Hematopoietic multipotent progenitor cell treated with erythropoietin and hydrocortisone succinate and interleukin-3 and kit ligand, for 15 days (in vitro differentiated cells): ENCODE results near the gene LSM10.

Experiments
- DNase-seq: peaks from one replicate; pipeline ENCODE4 v3.0.0-alpha.2; 2015; ENCODE audit warnings: low spot score

The LSM10 gene

DNA sequence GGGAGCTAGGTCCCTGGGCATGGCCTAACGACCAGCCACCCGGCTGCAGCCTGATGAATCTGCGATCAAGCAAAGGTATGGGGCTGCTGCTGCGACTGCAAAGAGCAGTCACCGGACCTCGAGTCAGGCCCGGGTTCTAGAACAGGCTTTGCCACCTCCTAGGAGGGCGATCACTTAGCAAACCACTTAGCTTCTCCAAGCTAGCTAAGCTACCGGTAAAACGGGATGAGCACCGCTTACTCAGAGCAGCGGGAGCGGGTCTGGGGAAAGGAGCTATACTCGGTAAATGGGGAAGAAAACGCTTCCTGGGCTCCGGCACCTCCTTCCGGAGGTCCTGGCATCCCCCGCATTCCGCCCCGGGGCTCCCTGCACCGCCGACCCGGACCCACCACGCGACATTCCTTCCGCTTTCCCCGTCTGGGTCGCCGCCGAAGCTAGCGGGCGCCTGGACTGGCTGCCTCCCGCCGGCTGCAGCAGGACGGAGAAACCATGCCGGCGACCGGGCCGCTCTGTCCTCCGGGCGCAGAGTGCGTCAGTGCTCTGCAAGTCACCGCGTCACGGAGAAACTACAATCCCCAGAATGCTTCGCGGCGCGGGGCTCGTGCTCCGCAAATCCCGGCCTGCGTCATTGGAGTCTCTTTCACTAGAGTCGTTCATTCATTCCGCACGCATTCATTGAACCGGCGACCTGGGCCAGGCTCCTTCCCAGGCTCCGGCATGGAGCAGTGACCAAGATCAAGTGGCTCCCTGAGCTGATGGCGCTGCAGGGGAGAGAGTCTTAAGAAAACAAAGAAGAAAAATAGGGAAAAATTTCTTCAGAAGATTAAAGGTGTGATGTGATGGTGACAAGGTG is at the start of gene LSM10:
Gene LSM10, minus strand, starts transcription at position 531 of the 853 bp plus-strand sequence. CDS start 3,779 bp downstream, outside the sequence.
- DNase-seq = peak; percentile 95

DNA sequence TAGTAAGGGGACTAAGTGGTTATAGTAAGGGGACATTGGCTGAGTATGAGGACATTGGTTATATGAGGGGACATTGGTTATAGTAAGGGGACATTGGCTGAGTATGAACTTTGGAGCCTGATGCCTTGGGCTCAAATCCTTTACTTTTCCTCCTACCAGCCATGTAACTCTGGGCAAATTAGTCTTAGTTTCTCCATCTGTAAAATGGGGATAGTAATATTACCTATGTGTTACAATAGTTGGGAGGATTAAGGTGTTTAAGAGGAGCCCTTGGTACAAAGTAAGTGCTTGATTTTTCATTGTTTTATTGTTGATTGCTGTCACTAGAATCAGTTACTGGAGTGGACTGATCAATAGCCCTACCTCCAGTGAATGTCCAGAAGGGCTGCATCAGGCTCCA is 49.7 kb upstream of the LSM10 start:
- DNase-seq = no peak

DNA sequence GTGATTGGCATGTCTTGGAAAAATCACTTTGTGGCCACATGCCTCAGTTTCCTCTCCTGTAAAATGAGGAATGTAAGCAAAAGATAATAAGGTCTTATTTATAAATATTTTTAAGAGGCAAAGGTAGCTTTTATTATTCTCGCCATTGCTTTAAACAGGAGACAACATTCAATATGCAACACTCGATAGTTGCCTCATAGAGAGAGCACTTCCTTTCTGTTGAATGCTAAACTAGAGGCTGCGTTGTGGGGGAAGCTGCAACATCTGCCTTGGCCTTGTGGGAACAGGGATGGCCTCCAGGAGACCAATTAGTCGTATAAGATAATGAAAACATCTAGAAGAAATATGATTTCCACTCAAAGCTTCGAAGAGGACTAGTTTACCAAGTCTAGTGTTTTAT is 49.0 kb upstream of the LSM10 start:
- no peak for DNase-seq

DNA sequence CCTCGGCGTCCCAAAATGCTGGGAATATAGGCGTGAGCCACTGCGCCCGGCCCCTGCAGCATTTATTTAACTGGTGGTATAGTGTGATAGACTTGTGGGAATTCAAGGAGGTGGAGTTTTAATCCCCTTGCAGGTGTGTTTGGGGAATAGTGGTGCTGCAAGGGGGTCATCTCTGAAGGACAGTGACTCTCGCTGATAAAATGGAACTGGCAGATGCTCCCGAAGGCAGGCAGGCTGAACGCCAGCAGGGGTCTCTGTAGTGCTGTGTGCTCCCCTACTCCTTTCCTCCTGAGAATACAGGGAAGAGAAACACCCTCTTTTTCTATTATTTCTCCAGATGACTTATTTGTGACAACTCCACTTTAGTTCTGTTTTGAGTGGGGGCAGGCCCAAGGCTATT is 48.6 kb upstream of the LSM10 start:
- DNase-seq = no peak

DNA sequence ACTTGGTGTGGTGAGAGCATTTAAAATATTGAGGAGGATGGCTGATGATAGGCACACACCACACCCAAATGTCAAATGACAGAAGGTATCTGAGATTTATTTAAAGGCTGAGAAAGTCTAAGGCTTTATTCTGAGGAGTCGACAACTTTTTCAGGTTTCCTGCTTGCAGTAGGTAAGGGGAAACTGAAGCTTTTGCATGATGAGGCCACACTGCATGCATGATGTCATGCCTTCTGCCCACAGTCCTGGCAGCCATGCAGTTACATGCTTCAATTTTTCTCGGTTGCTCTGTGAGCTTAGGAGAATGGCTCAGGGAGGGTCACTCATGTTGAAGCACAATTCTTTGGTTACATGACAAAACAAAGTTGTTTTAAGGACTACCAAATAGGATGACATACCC is 45.6 kb upstream of the LSM10 start:
- DNase-seq = no peak

DNA sequence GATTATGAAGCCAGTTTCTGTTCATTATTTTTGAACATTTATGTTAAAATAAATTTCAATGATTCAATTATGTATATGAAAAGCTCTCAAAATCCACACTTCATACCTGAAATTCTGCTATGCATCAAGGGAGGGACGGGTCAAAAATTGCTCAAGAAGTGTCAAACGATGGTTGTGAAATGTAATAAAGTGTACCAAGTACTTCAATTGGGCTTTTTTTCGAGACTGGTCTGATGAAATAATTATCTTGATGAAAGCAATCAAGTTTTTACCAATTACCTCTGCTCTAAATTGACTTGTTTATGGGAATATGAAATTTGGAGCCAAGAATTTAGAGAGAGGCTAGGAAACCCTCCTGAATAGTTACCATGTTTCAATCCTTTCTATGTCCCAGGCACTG is 44.6 kb upstream of the LSM10 start:
- DNase-seq = no peak

DNA sequence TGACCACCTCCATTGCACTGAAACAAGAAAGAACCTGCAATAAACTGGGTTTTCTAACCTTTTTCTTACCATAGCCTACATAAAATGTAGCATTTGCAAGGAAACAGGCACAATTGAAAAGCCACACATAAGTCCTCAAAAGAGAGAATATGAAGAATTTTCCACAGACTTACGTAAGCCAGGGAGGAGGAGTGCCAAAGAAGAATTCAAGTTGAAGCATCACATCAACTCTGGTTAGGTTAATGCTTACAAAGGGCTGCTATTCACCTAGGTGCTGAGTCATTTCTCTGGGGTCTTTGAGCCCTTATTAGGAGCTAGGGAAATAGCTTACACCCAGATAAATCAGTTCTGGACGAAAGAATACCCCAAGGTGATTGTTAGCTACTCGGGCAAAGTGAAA is 42.9 kb upstream of the LSM10 start:
- DNase-seq = no peak

DNA sequence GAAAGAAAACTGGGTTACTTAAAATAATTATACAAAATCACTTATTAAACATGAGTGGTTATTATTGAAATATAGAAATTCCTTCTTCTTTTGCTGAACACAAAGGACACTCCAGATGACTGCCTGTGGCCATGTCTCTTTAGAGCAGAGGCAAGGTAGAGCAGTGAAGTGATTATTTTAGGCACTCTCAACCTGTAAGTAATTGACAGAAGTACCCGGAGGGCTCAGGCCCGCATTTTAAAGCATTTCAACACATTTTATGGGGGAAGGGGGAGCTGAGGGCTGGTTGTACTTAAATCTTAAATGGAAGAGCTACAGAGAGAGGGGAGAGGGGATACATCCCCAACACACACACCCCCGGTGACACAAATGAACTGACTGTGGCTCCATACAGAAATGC is 42.3 kb upstream of the LSM10 start:
- DNase-seq = no peak

DNA sequence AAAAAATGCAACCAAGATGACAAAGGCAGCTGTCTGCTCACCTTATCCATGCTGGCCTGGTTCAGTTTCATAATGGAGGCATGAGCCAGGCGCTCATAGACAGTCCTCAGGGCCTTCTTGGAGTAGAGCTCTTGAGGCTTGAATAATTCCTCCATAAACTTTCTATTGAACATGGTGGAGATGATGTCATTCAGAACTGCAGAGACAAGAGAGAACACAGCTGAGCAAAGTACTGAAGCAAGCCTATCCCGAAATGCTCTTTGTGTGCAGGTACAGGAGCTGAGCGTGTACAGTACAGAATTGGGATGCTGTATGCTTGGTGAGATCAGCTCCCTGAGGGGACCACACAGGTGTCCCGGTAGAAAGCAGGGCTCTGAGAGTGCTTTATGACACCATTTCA is 41.0 kb upstream of the LSM10 start:
- DNase-seq = no peak

DNA sequence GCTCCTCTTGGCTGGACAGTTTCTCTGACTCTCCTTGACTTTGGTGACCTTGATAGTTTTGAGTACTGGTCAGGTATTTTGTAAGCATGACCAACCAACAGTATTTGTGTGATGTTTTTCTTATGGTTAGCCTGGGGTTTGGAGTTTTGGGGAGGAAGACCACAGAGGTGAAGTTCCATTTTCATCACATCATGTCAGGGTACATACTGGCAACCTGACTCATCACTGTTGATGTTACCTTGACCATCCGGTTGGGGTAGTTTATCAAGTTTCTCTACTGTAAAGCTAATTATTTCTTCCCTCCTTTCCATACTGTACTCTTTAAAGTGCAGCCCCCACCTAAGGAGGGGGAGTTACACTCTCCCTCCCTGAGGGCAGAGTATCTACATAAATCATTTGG is 39.1 kb upstream of the LSM10 start:
- no peak for DNase-seq

DNA sequence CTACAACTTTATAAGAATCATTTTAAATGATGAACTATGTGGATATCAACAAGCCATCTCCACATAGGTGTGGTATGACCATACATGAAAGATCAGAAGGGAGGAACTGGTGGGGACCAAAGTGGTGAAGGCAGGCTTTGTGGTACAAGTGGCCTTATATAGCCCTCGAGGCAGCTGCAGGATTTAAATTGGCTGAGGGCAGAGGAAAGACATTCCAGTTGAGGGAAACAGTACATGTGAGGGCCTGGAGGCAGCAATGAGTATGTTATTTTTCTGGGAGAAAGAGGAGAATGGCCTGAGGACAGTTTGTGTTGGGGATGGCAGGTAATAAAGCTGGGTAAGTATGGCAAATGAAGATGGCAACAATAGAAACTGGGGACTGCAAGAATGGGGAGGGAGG is 35.4 kb upstream of the LSM10 start:
- DNase-seq = no peak

DNA sequence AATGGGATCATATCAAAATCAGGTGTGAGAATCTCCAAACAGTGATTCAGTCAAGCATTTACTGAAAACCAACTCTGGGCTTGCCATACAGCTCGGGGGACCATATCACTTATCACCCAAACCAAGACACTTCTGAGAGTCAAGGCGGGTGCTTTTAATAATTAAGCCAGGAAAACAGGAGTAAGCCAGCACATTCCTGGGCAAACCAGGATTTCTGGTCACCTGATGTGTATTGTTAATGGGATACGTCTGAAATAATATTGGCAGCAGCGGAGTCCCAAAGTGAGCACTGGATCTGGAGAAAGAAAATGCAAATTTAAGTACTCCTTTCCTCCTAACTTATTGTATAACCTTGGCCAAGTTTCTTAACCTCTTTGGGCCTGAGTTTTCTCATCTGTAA is 34.9 kb upstream of the LSM10 start:
- DNase-seq = no peak

DNA sequence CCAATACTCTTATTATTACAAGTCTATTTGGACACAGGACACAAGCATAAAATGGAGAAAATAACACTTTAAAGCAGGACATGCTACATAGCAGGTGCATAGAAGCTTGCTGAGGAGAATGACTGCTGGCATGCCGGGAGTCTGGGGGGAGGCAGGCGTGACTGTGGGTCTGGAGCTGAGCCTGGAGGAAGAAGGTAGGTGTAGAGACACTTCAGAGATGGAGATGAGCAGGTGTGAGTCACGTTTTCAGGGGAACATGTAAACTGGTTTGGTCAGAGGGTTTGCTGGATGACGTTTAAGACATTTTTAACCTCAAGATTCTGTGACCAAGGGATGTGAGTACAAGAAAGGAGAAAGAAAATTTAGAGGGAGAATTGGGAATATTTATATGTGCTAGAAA is 28.1 kb upstream of the LSM10 start:
- no peak for DNase-seq

DNA sequence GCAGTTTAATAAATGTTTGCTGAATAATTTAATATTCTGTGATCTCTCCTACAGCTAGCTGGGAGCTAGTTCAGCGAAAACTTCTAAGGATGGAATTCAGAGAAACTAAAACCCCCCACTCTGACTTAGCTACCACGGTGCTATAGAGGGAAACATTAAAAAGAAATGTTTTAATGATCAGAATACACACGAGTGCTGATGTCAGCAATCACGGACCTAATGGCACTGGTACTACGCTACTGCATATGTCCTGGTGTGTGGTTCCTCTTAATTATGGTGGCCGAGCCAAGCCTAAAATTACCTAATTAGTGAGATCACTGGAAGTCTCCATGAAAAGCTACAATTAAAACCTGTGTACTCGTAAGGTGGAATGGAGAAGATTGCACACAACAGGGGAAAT is 23.9 kb upstream of the LSM10 start:
- no peak for DNase-seq

DNA sequence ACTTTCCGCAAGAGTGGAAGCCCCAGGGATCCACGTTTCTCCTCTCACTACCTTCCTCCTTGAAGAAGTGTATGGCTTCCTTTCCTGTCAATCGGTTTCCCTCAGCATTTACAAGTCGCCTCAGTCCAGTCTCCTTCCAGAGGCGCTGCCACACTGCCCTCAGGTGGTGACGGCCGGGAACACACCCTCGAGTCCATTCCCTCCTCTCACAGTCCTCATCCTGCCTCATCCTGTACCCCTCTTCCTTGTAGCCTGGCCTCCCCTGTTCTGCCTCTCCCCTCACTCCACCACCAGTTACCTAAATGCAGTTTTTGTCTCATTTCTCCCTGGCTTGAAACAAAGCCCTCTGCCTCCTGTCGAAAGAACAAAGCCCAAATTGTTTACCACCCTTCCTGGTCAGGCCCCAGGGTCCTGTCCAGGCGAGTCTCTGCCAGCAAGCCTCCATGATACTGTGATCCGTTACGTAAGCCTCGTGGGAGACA is 23.2 kb upstream of the LSM10 start:
- peak; percentile 87 for DNase-seq

DNA sequence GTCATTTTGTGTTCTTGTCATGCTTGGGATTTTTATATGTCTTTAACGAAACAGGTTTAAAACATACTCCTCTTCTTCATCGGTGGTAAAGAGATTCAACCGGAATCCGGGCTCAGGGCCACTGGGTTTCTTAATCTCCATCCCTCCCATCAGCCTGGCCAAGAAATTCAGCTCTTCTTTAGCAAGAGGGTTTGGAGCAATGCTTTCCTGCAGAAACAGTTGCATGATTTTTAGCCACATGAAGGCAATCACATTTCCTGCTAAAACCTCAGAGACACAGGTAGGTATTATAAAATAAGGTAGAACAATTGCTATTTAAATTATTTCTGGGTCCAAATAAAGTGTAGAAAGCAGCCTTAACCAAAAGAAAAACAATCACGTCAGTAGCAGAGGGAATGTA is 22.7 kb upstream of the LSM10 start:
- no peak for DNase-seq

DNA sequence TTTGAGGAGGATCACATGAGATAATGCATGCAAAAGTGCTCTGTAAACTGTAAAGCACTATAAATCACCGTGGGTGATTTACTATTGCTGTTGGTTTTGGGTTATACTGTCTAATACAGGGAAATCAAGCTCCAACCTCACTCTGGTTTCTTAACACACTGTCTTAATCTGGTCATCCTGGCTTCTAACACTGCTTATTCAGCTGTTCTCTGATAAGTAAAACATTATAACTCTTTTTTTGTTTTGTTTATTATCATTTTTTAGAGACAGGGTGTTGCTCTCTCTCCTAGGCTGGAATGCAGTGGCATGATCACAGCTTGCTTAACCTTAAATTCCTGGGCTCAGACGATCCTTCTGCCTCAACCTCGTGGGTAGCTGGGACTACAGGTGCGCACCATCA is 21.9 kb upstream of the LSM10 start:
- DNase-seq = no peak

DNA sequence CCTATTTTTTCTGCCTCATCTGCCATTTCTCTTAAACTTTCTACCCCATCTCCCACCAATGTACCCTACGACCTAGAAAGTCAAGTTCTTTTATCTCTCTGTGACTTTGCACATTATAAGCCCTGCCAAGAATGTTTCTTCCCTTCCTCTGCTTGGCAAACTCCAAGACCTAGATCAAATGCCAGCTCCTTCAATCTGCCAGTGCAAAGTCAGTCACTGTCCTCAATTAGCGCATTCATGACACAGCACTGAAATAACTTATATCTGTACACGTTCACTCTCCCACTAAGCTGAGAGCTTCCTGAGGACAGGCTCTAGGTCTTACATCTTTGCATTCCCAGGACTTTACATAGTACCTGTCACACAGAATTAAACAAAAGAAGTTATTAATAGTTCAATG is 21.4 kb upstream of the LSM10 start:
- DNase-seq = no peak

DNA sequence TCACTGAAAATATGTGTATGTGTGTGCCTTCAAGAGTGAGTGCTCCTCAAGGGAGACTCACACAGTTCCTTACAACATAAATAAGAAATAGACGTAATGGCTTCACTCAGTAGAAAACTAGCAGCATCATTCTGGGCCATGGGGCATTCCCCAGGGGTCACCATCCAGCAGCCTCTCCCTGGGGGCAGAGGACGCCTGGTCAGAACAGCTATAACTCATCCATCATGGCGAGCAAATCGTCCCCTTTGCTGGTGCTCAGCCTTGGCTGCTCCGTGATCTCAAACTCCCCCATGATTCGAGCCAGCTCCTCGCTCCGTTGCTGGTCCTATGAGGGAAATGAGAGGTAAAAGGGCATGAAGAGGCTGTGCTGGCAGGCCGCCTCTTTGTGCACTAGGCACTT is 20.2 kb upstream of the LSM10 start:
- no peak for DNase-seq

DNA sequence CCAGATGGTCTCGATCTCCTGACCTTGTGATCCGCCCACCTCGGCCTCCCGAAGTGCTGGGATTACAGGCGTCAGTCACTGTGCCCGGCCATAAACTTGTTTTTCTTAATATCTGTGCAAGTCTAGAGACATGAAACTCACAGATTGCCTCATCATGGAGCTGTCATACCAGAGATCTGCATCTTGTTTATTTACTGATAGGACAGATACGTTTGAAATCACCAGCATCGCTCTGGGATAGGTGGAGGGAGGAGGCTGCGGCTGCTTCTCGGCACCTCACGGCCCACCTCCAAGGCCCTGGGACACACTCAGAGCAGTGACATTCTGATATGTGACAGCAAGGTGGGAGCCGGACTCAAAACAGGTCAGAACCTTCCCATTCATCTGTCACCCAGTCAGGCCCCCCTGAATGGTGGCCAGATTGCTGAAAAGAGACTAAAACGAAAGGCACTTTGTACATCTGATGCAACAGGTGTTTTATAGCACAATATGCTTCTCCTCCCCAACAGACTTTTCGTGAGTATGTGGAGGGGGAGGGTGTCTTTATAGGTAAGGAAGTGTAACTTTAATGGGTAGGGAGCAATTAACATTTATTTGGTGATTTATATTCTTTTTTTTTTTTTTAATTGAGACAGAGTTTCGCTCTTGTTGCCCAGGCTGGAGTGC is 18.1 kb upstream of the LSM10 start:
- no peak for DNase-seq

DNA sequence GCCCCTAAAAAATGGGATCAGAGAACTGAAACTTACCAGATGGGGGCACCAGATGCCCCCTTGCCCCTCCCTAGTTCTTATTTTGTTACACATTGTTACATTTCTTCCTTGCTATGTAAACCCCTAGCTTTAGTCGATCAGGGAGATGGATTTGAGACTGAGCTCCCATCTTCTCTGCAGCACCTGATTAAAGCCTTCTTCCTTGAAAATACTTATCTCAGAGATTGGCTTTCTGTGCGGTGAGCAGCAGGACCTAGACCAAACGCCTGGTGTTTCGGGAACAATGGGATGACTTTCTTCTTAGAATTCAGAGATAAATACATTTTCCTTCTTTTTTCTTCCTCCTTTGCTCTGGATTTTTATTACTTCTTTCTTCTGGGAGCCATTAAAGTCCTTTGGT is 16.7 kb upstream of the LSM10 start:
- DNase-seq = no peak

DNA sequence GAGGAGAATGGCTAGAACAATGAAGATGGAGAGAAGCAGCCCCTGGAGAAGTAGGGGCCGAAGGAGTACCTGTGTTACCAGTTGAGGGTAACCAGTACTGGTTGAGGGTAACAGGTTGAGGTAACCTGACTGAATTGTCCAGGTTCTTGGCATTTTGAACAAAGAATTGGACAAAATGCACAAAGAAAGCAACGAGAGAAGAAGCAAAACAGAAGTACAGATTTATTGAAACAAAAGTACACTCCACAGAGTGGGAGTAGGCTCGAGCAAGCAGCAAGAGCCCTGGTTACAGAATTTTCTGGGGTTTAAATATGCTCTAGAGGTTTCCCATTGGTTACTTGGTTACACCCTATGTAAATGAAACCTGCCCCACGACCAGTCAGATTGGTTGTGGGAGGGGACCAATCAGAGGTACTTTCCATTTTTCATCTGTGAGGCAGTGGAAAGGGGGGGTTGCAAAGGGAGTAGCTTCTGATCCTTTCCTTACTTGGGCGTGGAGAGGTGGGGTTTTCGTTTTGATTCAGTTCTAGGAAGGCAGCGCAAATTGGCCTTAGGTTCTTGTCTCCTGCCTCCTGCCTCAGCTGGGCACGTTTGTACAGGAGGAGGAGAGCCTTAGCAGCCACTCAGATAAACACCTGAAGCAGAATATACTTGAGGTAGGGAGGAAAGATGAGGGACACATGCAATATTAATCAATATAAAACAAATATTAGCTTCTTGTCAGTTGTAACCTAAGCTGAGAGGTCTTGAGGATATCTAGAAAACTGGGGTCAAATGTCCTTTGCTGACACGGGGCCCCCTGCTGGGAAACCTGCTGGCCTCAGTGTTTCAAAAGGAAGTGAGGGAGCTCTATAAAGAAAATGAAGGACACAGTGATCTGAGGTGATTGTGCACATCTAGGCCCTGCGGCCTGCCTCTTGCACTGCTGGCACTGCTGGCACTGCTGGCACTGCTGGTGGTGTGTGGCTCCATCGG is 14.3 kb upstream of the LSM10 start:
- peak; percentile 65 for DNase-seq
